GM21717 (cell line): ENCODE data around the gene MYF5.
"Not testable (repeated sequence)": the region's sequence is repeated elsewhere in the genome, so short reads cannot be mapped to it uniquely, and the experiment has no call there.

Source experiments
- ATAC-seq: cut with Tn5 transposase; IDR thresholded peaks from one replicate; pipeline ENCODE4 v1.9.1; 2021; ENCODE audit warnings: mild to moderate bottlenecking, moderate library complexity; ENCODE audit not compliant: unreplicated experiment

Gene MYF5

GRCh38 chr12:80716696-80717469 is at the start of gene MYF5:
Gene MYF5 (plus strand): TSS chr12:80716912. CDS start chr12:80717064, 152 bp downstream.
- ATAC-seq: no peak

DNA sequence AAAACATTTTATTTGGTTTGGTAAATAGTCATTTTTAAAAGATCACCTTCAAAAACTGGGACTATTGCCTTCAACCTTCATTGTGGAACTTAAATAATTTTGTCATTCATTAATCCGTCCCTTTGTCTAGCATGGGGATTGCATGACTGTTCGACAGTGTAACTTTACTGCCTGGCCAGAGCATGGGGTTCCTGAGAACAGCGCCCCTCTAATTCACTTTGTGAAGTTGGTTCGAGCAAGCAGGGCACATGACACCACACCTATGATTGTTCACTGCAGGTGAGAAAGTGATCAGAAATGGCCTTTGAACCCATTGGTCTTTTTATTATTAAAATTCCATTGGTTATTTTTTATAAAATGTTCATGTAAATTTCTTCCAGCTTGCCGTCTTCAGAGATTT is 46.5 kb upstream of the MYF5 start:
- no peak for ATAC-seq

- not testable (repeated sequence) for ATAC-seq
Measured at GRCh38 chr12:80676042-80676636, 40.6 kb upstream of the MYF5 start.

DNA sequence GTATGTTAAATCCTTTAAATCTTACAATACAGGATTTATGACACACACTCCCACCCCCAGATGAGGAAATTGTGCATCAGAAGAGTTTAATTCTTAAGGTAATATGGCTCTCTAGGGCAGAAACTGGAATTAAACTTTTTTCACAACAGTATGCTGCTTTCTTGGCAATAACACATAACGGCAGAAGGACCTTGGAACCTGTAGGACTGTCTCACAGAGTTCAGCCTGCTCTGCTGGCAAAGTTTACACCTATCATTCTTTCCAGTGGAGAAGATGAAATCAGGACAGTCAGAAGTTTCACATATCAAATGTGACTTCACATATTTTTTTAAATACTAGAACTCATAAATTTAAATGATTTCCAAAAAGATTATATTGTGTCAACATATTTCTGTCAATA is 39.9 kb upstream of the MYF5 start:
- no peak for ATAC-seq

- ATAC-seq: no peak
Measured at GRCh38 chr12:80677994-80678393, 38.7 kb upstream of the MYF5 start.

- ATAC-seq: no peak
Measured at GRCh38 chr12:80679346-80680131, 37.2 kb upstream of the MYF5 start.

- ATAC-seq: peak; percentile 98
Measured at GRCh38 chr12:80681287-80681686, 35.4 kb upstream of the MYF5 start.

- ATAC-seq: no peak
Measured at GRCh38 chr12:80681786-80682185, 34.9 kb upstream of the MYF5 start.

DNA sequence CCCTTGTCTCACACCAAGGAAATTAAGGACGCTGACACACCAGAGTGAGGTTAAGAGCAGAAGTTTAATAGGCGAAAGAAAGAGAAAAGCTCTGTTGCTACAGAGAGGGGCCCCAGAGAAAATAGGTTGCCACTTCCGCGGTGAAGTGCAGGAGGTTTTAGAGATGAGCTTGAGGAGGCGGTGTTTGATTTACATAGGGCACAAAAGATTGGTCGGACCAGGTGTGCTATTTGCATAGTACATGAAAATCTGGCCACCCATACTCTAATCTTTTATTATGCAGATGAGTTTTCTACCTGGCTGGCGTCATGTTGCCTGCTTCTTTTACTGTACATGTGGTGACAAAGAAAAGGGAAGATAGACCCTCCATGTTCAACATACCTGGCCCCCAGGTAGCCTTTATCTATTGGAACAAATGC is 32.6 kb upstream of the MYF5 start:
- ATAC-seq: no peak

- no peak for ATAC-seq
Measured at GRCh38 chr12:80690090-80690489, 26.6 kb upstream of the MYF5 start.

GRCh38 chr12:80690513-80690912 is 26.2 kb upstream of the MYF5 start:
- no peak for ATAC-seq

DNA sequence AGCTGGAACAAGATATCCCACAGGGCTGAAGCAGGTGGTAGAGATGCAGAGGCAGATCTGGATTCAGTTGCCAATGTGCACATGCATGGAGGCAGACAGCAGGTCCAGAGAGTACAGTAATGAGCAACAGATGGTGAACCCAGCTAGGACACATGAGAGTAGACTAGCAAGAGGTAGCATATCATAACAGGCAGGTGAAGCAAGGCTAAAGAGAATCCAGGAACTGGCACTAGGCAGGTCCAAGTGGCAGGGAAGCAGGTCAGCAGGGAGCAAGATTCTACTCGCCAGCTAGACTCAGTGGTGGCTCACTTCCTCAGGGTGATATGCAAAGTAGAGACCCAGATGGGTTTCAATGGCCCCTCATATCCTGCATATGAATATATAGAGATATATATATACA is 24.6 kb upstream of the MYF5 start:
- peak; percentile 67 for ATAC-seq

- ATAC-seq: no peak
Measured at GRCh38 chr12:80697270-80697887, 19.3 kb upstream of the MYF5 start.

GRCh38 chr12:80698256-80698655 is 18.5 kb upstream of the MYF5 start:
- no peak for ATAC-seq

DNA sequence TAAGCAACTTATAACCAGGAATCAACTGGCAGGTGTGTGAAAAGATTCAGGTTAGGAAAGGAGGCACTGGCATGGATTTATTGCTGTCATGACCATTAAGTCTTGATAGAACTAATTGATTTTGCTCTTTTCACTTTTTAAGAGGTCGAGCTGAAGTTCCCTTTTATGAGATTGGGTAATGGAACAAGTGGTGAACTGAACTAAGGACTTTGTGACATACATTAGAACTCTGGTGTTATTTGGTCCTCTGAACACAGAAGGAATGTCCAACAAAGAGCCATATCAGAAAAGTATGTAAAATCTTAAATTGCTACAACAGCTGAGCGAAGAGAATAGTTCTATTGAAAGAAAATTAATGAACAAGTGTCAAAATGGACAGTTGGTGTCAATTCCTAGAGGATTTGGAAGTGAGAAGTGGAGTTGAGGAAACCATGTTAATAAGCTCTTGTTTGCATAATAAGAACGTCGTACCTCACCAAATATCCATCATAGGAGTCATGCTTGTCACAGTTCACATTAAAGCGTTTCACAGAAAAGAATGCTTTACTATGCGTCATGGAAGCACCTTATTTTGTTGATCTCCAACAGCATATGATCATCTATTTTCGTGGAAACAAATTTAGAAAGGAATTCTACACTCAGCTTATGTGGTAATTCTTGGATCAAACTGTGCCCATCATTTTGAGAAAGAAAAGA is 17.7 kb upstream of the MYF5 start:
- ATAC-seq: no peak

DNA sequence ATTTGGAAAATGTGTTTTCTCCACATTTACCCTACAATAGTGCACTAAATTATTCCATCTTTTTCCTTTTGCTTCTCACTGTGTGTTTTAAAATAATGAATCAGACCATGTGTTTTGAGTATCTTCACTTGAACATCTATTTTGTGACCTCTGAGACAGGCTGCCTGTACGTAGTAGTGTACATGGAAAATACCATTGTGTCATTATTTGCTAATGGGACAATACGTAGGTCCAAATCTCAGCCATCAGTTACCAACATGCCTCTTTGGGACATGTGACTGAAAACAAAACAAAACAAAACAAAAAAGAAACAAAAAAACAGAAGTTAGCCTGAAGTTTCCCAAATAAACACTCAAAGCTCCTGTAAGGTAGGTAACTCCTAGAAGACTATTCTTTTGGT is 16.4 kb upstream of the MYF5 start:
- ATAC-seq: peak; percentile 38

DNA sequence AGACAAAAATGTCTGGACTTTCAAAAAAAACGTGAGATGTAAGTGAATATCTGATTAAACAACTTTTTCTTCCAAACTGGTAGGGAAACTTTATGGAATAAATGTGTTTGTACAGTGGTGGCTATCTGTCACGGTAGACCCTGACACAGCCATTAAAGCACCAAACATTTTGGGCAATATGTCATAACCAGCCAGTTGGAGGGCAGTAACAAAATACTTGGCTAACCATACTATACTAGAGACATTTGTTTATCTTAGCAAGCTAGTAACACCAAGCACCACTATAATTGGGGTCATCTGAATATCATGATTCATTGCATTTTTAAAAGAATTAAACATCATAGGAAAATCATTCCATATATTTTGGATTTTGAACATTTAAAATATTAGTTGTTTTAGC is 15.3 kb upstream of the MYF5 start:
- ATAC-seq: no peak

- peak; percentile 84 for ATAC-seq
Measured at GRCh38 chr12:80702889-80703805, 13.6 kb upstream of the MYF5 start.

- no peak for ATAC-seq
Measured at GRCh38 chr12:80704420-80704819, 12.3 kb upstream of the MYF5 start.
